Measurements from ENCODE around the gene SPINK4.

Gene SPINK4

DNA sequence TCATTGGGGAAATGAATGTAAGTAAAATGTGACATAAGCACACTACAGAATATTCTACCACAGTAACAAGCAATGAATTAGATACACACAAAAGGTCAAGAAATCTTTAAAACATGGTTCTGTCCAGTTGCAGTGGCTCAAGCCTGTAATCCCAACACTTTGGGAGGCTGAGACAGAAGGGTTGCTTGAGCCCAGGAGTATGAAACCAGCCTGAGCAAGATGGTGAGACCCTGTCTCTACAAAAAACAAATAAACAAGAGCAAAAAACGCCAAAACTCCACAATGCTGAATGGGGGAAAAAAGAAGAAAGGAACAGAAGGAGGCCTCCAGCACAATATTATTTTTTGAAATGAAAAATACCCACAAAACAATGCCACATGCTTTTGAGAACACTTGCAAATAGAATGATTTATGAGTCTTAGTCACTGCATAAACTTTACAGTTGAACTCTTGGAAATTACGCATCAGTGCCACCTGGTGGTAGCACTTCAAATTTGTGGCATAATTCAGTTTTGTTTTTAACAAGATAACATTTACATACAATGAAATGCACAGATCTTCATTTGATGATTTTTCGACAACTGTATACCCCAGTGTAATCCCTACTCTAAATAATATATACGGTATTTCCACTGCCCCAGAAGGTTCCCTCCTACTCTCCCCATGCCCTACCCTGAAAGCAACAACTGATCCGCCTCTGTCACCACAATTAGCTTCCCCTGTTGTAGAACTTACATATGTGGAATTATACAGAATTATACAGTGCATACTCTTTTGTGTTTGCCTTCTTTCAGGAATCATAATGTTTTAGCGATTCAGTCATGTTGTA is 14.4 kb upstream of the SPINK4 start:
- H3K27ac ChIP-seq (ENCODE audit: low read length): no peak overlapping the region

DNA sequence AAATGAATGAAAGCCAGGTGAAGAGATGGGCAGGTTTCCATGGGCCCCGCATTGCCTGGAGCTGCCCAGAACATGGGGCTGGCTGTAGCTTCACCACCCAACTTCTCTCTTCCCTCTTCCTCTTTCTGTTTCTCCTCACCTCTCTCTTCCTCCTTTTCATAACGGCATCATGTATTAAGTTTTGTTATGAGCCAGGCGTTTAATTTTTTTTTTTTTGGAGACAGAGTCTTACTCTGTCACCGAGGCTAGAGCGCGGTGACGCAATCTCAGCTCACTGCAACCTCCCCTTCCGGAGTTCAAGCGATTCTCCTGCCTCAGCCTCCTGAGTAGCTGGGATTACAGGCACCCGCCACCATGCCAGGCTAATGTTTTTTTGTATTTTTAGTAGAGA is 13.0 kb upstream of the SPINK4 start:
- ATAC-seq (ENCODE audit: insufficient read depth, low read depth): no peak
- H3K4me1 ChIP-seq (ENCODE audit: insufficient read depth, low read length): 0 out of 2 replicates have a peak, but pooled peaks cover 3% of the 10 kb centered on the region
- H3K36me3 ChIP-seq (ENCODE audit: insufficient read depth, low read length): no peaks in the 10 kb centered on the region

More for the DNA sequence above, 14.4 kb upstream of the SPINK4 start:
- Histone ChIP-seq H4K20me1 (ENCODE audit: insufficient read depth, low read length) (no peaks in the 10 kb centered on the region), H3K36me3 (ENCODE audit: insufficient read depth, low read length) (no peaks in the 10 kb centered on the region), H3K79me2 (ENCODE audit: insufficient read depth, low read length) (no peaks in the 10 kb centered on the region), H3K4me2 (ENCODE audit: insufficient read depth, low read length) (no peak overlapping the region), H2AFZ (ENCODE audit: low read depth, low read length) (peak overlapping the region; percentile 41; the same call in 1 of the 2 replicates), H3K4me1 (ENCODE audit: insufficient read depth, low read length) (0 out of 2 replicates have a peak, but pooled peaks cover 3% of the 10 kb centered on the region), H3K9ac (ENCODE audit: low read depth, low read length) (no peak overlapping the region), H3K4me3 (ENCODE audit: low read depth in 1 of 2, low read length in 2 of 2) (no peak overlapping the region), H3K9me3 (ENCODE audit: insufficient read depth, low read length, severe bottlenecking) (no peaks in the 10 kb centered on the region), H3K27me3 (ENCODE audit: insufficient read depth, low read length, poor library complexity) (no peaks in the 10 kb centered on the region)
- ATAC-seq (ENCODE audit: insufficient read depth, low read depth) (peak; percentile 66), DNase-seq (peak; percentile 66)
- TF ChIP-seq EZH2 (IDR thresholded peaks at IDR 0.05; ENCODE audit: borderline replicate concordance, low read depth, low read length, severe bottlenecking): no peak
- TF ChIP-seq, protein P1, sequence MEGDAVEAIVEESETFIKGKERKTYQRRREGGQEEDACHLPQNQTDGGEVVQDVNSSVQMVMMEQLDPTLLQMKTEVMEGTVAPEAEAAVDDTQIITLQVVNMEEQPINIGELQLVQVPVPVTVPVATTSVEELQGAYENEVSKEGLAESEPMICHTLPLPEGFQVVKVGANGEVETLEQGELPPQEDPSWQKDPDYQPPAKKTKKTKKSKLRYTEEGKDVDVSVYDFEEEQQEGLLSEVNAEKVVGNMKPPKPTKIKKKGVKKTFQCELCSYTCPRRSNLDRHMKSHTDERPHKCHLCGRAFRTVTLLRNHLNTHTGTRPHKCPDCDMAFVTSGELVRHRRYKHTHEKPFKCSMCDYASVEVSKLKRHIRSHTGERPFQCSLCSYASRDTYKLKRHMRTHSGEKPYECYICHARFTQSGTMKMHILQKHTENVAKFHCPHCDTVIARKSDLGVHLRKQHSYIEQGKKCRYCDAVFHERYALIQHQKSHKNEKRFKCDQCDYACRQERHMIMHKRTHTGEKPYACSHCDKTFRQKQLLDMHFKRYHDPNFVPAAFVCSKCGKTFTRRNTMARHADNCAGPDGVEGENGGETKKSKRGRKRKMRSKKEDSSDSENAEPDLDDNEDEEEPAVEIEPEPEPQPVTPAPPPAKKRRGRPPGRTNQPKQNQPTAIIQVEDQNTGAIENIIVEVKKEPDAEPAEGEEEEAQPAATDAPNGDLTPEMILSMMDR (IDR thresholded peaks at IDR 0.05; ENCODE audit: borderline replicate concordance, extremely low read depth, low read length, poor library complexity, severe bottlenecking): peak; percentile 77

DNA sequence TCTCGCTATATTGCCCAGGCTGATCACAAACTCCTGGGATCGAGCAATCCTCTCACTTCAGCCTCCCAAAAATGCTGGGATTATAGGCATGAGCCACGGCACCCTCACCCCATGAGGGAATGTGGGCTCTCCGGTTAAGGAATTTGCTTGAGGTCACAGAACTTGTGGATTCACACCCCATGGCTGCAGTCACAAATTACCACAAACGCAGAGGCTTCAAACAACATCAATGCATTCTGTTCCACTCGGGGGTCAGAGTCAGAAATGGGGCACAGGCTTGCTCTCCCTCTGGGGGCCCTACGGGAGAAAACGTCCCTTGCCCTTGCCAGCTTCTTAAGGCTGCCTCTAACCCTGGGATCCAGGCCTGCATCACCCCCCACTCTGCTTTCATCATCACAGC is 12.2 kb upstream of the SPINK4 start:
- TF ChIP-seq, protein P1 (IDR thresholded peaks at IDR 0.05; ENCODE audit: borderline replicate concordance, extremely low read depth, low read length, poor library complexity, severe bottlenecking): no peak
- TF ChIP-seq EZH2 (IDR thresholded peaks at IDR 0.05; ENCODE audit: borderline replicate concordance, low read depth, low read length, severe bottlenecking): no peak
- no peaks in the 10 kb centered on the region for H3K9me3 ChIP-seq (ENCODE audit: insufficient read depth, low read length, severe bottlenecking)
- no peak overlapping the region for H3K4me3 ChIP-seq (ENCODE audit: low read depth in 1 of 2, low read length in 2 of 2)
- DNase-seq: no peak
- no peaks in the 10 kb centered on the region for H4K20me1 ChIP-seq (ENCODE audit: insufficient read depth, low read length)
- no peak overlapping the region; the same call in 1 of the 2 replicates for H2AFZ ChIP-seq (ENCODE audit: low read depth, low read length)
- H3K36me3 ChIP-seq (ENCODE audit: insufficient read depth, low read length): no peaks in the 10 kb centered on the region
- no peak for ATAC-seq (ENCODE audit: insufficient read depth, low read depth)
- no peaks in the 10 kb centered on the region for H3K27me3 ChIP-seq (ENCODE audit: insufficient read depth, low read length, poor library complexity)
- H3K79me2 ChIP-seq (ENCODE audit: insufficient read depth, low read length): no peaks in the 10 kb centered on the region
- 0 out of 2 replicates have a peak, but pooled peaks cover 3% of the 10 kb centered on the region for H3K4me1 ChIP-seq (ENCODE audit: insufficient read depth, low read length)
- H3K27ac ChIP-seq (ENCODE audit: low read length): no peak overlapping the region
- no peak overlapping the region for H3K9ac ChIP-seq (ENCODE audit: low read depth, low read length)
- no peak overlapping the region for H3K4me2 ChIP-seq (ENCODE audit: insufficient read depth, low read length)

More for the DNA sequence above, 13.0 kb upstream of the SPINK4 start:
- Histone ChIP-seq H3K27me3 (ENCODE audit: insufficient read depth, low read length, poor library complexity) (no peaks in the 10 kb centered on the region), H3K79me2 (ENCODE audit: insufficient read depth, low read length) (no peaks in the 10 kb centered on the region), H3K9me3 (ENCODE audit: insufficient read depth, low read length, severe bottlenecking) (no peaks in the 10 kb centered on the region), H3K4me2 (ENCODE audit: insufficient read depth, low read length) (no peak overlapping the region), H3K9ac (ENCODE audit: low read depth, low read length) (no peak overlapping the region), H4K20me1 (ENCODE audit: insufficient read depth, low read length) (no peaks in the 10 kb centered on the region), H3K27ac (ENCODE audit: low read length) (no peak overlapping the region), H3K4me3 (ENCODE audit: low read depth in 1 of 2, low read length in 2 of 2) (no peak overlapping the region), H2AFZ (ENCODE audit: low read depth, low read length) (no peak overlapping the region)
- DNase-seq: no peak
- TF ChIP-seq, protein P1 (IDR thresholded peaks at IDR 0.05; ENCODE audit: borderline replicate concordance, extremely low read depth, low read length, poor library complexity, severe bottlenecking): no peak
- no peak for TF ChIP-seq EZH2 (IDR thresholded peaks at IDR 0.05; ENCODE audit: borderline replicate concordance, low read depth, low read length, severe bottlenecking)
